GM18909 (cell line): ENCODE results near the gene SLC24A3.

Experiments
- ATAC-seq: cut with Tn5 transposase; IDR thresholded peaks from one replicate; pipeline ENCODE4 v1.9.1; 2021; ENCODE audit warnings: mild to moderate bottlenecking; ENCODE audit not compliant: unreplicated experiment, poor library complexity

SLC24A3 gene

DNA sequence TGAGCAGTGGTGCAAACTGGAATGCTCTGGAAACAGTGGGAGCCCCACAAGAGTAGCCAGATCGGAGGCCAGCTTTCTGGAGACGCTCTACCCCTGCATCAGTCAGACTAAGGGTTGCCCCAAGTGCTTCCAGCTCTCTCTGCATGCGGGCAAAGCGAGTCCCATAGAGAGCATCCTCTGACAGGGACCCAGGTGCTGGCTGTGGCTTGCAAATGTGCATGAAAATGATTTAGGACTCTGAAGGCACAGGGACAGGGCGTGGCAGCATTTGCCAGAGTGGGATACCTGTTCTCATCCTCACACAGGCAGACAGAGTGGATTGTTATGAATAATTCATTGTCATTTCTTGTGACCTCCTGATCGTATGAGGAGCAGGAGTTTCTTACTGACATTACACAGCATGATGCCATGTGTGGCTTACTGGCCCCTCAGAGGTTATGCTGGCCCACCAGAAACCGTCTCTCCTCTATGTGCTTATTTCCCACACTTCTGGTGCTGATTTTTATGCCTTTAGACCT, 555.9 kb downstream of the SLC24A3 start:
- no peak for ATAC-seq

DNA sequence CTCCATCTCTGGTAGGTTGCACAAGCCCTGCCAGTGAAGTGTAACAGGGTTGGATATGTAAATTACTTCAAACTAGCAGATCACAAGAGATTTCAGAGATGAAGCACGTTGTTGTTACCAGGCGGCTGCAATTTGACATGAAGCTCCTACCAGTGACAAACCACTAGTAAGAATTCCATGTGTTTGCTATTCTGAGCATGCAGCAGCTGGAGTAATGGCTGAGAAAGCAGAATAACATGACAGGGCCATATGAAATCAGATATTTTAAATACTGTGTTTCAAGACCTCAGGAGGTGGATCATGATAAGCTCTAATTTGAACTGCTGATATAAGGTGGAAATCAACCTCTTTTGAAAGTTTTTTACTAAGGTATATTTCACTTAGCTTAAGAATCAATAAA, 557.1 kb downstream of the SLC24A3 start:
- ATAC-seq, result no peak

DNA sequence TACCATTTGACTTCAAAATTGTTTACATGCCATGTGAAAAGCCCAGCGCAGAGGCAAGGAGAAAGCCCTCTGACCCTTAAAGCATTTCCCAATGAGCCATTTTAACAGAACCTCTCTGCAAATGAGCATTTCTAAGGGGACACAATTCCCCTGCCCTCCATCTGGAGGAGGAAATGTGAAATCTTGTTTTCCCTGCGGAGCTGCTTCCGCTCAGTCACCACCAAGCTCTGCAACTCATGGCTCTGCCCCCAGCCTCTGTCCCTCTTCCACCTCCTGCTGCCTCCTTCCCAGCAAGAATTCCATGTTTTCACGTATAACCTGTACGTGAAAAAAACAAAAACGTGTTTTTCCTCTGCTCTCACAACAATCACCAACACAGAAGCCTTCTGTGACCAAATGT, 557.9 kb downstream of the SLC24A3 start:
- no peak for ATAC-seq

DNA sequence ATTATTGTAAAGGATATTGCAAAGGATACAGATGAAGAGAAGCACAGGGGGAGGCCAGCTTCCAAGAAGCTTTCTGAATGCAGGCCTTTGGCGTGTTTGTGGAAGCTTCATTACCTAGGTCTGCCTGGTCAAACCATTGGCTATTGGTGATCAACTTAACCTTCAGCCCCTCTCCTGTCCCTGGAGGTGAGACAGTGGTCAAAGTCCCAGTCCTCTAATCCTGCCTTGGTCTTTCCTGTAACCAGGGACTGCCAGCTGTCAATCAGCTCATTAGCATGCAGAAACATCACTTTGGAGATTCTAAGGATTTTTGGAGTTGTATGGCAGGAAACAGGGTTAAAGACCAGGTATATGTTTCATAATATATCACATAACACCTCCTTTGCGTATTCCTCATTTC, 558.6 kb downstream of the SLC24A3 start:
- no peak for ATAC-seq
